Activated CD8-positive, alpha-beta memory T cell treated with anti-CD3 and anti-CD28 coated beads, Interleukin-2, amount 50 U/mL, for 24 hours (primary cell): ENCODE measurements around the gene FLYWCH2.
A peak's percentile ranks its signal among the peaks of the same experiment; 100 is the strongest.

Experiments
- DNase-seq: peaks from one replicate; pipeline ENCODE4 v3.0.0-alpha.2; 2020; ENCODE audit errors: extremely low read depth

The FLYWCH2 gene

GRCh38 chr16:2853531-2854073 lies 29.4 kb upstream of the FLYWCH2 start:
- no peak for DNase-seq

GRCh38 chr16:2854700-2855309 lies 28.2 kb upstream of the FLYWCH2 start:
- DNase-seq: no peak

DNA sequence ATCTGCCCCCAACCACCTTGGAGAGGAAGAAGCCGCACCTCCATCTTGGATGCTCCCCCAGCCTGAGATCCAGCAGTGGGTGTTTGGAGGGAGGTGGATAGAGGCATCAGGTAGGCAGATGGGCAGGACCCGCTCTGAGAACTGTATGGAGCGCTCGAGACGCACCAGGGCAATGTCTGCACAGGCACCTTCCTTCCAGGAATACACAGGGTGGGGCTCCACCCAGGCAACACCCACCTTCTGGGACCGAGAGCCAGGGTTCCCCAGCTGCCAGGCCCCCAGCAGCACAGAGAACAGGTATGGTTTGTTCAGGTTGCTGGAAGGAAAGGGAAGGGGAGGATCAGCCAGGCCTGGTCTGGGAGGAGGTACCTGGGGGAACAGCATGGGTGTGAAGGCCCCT lies 27.5 kb upstream of the FLYWCH2 start:
- no peak for DNase-seq

- no peak for DNase-seq
Measured at GRCh38 chr16:2856061-2856670, 26.8 kb upstream of the FLYWCH2 start.

DNA sequence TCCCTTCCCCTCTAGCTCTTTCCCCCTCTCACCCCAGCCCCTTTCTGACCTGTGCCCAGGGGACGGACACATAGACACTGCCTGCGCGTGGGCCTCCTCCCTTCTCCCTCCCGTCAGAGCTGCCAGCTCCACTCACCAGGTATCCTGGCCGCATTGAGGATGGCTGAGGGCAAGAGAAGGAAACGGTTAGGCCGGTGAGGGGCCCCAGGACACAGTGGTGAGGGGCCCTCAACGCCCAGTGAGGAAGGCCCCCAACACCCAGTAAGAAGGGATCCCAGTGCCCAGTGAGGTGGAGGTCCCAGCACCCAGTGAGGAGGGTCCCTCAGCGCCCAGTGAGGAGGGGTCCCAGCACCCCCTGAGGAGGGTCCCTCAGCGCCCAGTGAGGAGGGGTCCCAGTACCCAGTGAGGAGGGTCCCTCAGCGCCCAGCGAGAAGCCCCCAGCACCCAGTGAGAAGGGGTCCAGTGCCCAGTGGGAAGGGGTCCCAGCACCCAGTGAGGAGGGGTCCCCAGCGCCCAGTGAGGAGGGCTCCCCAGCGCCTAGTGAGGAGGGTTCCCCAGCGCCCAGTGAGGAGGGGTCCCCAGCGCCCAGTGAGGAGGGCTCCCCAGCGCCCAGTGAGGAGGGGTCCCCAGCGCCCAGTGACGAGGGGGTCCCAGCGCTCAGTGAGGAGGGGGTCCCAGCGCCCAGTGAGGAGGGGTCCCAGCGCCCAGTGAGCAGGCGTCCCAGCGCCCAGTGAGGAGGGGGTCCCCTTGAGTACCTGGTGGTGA lies 26.1 kb upstream of the FLYWCH2 start:
- no peak for DNase-seq

- no peak for DNase-seq
Measured at GRCh38 chr16:2857451-2858244, 25.4 kb upstream of the FLYWCH2 start, which contains the start of gene PRSS22. PRSS22 (minus strand) TSS chr16:2858170; CDS start chr16:2858104, 66 bp downstream.

GRCh38 chr16:2858245-2859025 lies 24.6 kb upstream of the FLYWCH2 start:
- no peak for DNase-seq

DNA sequence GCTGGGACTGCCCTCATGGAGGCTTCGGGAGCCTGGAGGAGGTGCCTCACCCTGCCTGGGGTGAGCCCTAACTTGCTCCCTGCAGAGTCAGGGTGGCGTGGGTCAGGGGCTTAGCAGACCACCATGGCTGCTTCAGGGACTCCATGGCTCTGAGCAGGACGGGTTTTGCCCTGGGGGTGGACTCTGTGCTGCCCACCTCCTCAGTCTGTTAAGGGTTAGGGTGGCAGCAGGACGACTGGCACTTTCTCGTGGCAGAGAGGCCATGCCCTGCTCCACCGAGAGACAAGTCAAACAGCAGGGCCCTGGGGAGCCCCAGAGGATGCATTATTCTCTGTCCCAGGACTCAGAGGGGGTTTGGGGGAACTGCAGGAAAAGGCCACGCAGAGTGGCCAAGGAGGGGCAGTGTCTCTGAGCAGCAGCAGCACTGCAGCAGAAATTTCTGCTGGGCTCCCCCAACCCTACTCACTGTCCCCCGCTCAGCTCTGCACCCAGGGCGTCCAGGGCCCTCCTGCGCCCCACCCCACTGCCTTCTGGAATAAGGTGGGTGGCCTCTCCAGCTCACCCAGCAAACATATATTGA lies 23.2 kb upstream of the FLYWCH2 start:
- no peak for DNase-seq

- no peak for DNase-seq
Measured at GRCh38 chr16:2860826-2861567, 22.0 kb upstream of the FLYWCH2 start.

DNA sequence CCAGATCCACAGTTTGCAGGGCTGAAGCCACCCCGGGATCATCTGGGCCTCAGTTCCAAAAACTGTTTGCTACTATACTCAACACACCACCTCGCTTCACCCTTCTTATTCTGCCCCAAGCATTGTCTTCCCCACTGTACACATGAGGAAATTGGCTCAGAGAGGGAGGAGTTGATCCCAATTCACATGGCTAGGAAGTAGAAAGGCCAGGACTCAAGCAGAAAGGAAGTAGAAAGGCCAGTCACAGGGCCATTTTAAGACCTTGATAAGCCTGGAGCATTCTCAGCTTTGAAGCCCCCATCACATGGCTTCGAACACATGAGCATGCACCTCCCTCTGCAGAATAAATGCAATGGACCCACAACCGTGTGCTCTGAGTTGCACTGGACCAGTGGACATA lies 17.4 kb upstream of the FLYWCH2 start:
- no peak for DNase-seq

GRCh38 chr16:2866431-2866830 lies 16.6 kb upstream of the FLYWCH2 start:
- no peak for DNase-seq

- no peak for DNase-seq
Measured at GRCh38 chr16:2867661-2867986, 15.4 kb upstream of the FLYWCH2 start.

DNA sequence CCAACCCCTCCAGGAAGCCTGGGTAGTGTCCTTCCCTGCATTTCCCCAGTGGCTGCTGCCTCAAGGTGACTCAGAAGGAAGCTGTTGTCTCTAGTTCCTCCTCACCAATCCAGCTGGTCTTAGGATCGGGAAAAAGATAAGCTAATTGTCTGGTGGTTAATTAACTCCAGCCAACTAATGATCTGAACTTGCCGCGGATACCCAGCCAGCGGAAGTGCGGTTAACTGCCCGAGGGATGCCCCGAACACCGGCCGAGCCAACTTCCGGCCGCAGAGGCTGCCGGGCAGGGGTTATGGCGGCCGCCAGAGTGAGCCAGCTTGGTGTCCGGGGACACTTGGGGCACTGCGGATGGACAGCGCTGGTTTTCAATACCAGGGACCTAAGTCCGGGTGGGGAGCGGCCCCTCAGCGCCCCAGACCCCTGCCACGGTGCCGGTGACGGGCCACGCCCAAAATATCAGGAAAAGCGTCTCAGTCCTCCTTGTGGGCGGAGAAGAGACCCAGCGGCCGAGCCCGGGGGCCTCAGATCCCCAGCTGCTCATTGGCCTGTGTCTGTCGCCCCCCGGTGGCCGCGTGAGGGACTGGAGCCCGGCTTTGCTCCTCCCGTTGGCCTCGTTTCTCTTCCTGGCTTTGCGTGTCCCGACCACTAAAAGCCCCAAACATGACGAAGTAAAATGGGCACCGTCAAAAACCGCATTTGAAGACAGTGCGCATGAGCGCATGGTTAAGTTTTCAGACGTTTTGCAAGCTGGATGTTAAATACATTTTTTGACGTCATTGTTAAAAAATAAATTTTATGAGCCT lies 14.8 kb upstream of the FLYWCH2 start:
- DNase-seq: peak; percentile 96

DNA sequence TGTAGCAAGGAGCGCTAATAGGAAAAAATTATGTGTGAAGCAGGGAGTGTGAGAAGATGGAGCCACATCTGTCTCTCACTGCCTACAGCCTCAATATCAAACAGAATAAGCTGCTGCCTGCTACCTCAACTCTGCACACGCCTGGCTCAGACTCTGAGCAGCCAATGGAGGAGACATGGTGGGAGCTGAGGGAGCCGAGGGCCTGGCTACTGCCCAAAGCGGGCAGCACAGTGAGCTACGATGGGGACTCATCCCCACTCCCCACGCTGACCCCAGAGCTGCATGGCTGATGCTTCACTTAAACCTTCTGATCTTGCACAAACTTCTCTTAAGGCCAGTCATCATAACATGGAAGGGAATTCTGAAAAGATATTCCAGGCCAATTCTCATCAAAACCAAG lies 11.1 kb upstream of the FLYWCH2 start:
- DNase-seq: no peak

DNA sequence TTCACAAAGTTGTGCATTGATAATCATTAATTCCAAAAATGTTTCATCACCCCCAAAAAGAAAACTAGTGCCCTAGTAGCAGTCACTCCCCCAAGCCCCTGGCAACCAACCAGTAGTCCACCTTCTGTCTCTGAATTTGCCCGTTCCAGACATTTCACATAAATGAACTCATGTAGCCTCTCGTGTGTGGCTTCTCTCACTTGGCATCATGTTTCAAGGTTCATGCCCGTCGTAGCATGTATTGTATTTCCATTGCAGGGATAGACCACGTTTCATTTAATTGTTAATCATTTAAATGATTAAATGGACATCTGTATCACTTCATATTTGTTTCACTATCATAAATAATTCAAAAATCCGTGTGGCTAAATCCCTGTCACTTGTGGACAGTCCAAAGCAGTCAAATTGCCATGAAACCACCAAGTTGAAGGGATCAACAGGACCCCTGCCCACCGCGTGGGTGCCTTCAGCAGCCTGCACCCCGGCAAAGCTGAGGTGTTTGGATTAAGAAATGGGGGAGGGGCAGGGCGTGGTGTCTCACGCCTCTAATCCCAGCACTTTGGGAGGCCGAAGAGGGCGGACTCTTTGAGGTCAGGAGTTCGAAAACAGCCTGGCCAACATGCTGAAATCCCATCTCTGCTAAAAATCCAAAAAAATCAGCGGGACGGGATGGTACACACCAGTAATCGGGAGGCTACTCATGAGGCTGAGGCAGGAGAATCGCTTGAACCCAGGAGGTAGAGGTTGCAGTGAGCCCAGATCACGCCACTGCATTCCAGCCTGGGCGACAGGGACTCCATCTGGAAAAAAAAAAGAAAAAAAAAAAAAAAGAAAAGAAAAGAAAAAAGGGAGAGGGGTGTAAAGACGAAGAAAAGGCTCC lies 8.7 kb upstream of the FLYWCH2 start:
- DNase-seq: no peak

DNA sequence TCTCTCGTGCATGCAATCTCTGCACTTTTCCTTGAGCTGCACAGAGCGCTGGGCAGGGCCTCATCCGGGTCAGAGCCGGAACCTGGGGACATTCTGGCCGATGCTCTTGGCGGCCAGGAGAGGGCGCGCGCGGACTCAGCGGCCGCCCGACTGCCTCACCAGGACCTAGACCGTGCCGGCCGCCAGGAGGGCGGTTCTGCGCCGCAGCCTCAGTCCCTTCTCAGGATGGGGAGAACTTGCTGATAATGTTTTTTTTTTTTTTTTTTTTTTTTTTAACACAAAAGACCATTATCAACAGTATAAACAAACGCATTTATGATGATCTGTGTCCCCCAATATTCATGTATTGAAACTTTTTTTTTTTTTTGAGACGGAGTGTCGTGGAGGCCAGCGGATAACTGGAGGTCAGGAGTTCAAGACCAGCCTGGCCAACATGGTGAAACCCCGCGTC lies 8.1 kb upstream of the FLYWCH2 start:
- DNase-seq: no peak

DNA sequence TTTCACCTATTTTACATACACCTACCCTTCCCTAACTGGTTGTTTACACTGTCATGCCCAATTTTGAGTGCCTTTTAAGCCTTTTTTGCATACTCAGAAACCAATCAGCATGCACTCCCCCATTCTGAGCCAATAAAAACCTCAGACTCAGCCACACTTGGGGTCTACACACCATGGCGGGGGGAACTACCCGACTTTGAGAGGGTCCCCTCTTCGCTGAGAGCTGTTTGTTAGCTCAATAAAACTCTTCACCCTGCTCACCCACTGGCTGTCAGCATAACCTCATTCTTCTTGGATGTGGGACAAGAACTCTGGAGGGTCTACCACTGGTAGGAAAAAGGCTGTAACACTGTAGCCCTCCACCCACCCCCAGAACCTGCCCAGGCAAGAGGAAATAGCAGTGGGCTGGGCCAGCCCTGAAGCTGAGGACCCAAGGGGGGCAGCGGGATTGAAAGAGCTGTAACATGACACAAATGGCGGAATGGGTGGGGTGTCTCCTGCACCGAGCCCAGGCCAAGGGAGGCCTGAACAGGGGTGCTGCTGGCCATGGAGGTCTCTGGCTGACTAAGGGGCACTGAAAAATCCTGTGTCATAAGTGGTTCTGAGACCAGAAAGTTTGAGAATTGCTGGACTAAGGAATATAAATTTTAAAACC lies 3.0 kb upstream of the FLYWCH2 start:
- DNase-seq: no peak
